ENCODE data around the gene RTP5. TPM values are rescaled to one million over a fixed set of nuclear protein-coding genes. Genes with fewer than 3 reads are reported as not detected.
"Not testable (repeated sequence)": the region's sequence is repeated elsewhere in the genome, so short reads cannot be mapped to it uniquely, and the experiment has no call there.

The RTP5 gene
- total RNA-seq, 1 donor from 2014 or later, result 0.07 TPM

DNA sequence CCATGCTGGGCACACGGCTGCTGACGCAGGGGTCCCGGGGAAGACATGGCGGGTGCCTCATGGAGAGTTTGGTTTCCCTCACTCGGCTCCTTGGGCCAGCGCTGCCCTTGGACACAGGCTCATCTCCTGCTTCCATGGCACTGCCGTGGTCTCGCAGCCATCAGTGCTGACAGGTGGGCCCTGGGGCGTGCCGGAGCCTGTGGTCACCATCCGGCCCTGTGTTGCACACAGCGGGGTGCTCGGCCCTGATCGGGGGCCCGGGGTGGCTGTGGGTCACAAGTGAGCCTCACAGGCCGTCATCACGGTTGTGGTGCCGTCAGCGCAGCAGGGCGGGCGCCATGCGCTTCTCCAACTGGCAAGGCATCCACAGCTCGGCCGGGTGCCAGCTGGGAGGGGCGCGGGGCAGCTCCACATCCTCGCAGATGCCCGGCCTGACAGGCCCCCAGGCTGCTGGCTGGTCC is 582 bp downstream of the RTP5 start:
- intact Hi-C loops (cut with micrococcal nuclease), result no loop called here

DNA sequence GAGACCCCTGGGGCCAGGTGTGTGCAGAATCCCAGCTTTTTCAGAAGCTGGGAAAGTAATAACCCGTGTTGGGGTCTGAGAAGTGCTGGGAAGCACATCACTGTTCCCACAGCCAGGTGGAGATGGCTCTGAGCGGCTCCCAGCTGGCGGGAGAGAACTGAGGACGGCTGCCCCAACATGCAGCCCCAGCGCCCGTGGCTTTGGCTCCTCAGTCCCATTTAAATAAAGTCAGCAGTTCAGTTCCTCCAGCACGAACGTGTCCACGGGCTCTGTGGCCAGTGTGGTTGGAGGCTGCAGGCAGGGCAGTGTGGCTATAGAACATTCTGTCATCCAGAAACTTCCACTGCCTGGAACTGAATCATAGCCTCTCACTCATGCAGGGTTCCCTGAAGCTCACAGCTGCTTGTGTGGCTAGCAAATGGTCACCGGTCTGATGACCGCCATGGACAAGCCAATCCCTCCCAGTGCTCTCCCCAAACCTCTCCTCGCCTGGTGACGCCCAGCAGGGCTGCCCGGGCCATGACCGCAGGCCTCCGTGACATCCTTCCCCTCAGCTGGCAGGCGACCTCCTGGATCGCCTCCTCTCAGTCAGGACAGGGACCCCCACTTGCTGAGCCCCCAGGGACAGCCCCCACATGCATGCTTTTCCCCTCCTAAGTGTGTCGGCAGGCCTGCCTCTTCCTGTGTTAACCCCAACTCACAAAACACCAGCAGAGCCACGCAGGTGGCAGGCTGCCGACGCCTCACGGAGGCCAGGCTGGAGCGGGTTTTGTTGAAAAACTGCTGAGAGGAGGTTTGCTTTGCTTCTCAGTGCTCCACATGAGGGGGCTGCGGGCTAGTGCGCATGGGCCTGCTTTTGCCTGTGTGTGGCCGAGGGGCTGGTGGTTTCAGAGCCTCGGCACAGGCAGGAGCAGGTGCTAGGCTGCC is 1.3 kb downstream of the RTP5 start:
- intact Hi-C loops (cut with micrococcal nuclease), result no loop called here

DNA sequence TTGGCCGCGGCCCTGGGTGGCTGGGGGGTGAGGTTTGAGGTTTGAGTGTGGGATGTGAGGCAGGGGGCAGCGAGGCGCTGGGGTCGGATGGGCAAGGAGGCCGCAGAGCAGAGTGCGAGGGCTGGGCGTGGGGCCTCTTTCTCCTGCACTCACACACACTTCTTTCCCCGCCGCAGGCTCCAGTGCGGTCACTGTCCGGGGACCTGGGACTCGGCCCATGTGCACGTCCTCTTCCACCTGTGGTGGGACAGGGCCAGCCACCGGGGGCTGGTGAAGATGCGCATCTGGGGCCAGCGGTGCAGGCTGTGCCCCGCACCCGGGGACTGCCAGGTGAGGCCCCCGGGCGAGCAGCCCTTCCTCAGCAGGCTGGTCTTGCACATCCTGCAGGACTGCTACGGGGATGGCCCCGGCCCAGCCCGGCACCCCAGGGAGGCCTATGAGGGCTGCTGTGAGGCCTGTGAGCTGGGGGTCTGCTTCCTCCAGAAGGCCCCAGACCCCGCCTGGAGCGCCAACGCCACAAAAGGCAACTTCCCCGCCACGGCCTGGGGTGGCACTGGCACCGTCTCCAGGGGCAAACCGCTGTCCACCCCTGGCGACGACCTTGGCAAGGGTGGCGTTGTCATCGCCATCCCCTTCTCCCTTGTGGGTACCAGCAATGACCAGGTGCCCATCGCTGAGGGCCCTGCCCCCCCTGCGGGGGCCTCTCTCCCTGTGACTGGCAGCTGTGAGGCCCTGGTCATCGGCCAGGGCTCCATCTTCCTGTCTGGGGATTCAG is 2.2 kb downstream of the RTP5 start:
- intact Hi-C loops (cut with micrococcal nuclease), result no loop called here

DNA sequence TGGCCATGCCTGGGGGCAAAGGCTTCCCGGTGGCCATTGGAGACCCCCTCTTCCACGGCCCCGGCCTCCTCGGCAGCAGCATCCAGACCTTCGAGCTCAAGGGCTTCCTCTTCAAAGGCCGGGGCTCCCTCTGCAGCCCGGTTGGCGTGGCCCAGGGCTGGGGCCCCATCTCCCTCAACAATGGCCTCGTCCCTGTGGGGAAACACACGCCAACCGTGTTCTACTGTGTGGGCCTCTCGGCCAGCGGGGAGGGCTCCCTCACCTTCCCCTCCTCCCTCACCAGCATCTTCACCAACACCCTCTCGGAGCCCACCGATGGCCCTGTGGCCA is 2.7 kb downstream of the RTP5 start:
- intact Hi-C loops (cut with micrococcal nuclease), result no loop called here

DNA sequence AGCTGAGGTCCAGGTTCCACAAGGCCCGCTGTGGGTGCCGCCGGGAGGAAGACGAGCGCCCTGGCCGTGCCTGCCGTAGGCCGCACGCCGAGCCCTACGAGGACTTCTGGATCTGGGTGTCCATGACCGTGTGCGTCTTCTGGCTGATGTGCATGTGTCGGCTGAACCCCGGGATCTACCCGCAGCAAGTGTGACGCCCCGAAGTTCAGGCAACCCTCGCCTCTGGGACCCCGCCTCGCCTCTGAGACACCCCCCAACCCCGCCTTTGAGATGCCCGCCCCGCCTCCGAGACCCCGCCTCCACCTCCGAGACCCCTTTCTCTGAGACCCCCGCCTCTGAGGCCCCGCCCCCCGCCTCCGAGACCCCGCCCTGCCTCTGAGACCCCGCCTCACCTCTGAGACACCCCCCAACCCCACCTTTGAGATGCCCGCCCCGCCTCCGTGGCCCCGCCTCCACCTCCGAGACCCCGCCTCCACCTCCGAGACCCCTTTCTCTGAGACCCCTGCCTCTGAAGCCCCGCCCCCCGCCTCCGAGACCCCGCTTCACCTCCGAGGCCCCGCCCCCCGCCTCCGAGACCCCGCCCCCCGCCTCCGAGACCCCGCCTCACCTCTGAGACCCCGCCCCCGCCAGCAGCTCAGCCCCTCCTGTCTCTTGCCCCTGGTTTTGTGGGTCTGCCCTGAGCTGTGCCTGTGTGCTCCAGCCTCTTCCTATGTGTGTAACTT is 3.7 kb downstream of the RTP5 start:
- intact Hi-C loops (cut with micrococcal nuclease), result no loop called here

DNA sequence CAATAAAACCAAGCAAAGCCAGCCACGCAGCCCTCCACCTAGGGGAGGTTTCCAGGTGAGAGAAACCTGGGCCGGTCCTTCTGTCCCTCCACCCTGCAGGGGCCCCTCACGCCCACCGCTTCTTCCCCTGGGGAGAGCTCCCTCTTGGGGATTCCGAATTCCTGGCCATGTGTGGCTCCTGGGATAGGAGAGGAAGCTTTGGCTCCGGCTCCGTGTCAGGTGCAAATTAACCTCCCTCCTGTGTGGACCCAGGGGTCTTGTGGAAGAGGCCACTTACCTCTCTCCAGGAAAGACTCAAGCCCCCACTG is 4.2 kb downstream of the RTP5 start:
- intact Hi-C loops (cut with micrococcal nuclease), result no loop called here

DNA sequence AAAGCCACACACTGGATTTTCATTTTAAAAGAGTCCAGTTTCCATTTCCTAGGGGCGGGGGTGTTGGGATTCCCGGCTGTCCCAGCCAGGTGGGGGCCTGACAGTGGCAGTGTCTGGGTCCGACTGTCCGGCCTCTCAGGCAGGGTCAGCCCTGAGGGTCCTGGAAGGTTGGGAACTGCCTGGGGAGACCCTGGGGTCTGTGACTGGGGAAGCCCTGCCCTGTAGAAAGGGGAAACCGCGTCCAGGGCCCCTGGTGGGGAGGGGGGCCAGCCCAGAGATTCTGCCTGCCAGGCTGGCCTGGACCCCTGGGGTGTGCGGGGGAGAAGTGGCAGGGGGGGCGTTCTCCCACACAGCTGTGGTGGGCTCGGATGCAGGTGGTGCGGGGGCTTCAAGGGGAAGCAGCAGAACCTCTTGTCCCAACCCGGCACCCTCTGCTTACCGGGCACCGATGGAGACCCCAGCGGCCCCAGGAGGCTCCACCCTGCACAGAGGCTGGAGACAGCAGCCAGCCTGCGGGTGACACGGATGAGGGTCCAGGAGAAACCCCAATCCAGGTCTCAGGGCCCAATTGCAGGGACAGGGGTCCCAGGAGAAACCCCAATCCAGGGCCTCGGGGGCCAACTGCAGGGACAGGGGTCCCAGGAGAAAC is 4.9 kb downstream of the RTP5 start:
- intact Hi-C loops (cut with micrococcal nuclease), result no loop called here

DNA sequence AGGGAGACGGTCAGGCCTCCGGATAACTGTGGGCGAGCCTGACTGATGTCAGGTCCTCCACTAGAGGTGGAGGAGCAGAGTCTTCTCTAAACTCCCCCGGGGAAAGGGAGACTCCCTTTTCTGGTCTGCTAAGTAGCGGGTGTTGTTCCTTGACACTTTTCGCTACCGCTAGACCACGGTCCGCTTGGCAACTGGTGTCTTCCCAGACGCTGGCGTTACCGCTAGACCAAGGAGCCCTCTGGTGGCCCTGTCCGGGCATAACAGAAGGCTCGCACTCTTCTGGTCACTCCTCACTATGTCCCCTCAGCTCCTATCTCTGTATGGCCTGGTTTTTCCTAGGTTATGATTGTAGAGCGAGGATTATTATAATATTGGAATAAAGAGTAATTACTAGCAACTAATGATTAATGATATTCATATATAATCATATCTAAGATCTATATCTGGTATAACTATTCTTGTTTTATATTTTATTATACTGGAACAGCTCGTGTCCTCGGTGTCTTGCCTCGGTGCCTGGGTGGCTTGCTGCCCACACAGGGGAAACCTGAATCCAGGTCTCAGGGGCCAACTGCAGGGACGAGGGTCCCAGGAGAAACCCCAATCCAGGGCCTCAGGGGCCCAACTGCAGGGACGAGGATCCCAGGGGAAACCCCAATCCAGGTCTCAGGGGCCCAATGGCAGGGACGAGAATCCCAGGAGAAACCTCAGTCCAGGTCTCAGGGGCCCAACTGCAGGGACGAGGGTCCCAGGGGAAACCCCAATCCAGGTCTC is 6.4 kb downstream of the RTP5 start:
- intact Hi-C loops (cut with micrococcal nuclease), result not testable (repeated sequence)

DNA sequence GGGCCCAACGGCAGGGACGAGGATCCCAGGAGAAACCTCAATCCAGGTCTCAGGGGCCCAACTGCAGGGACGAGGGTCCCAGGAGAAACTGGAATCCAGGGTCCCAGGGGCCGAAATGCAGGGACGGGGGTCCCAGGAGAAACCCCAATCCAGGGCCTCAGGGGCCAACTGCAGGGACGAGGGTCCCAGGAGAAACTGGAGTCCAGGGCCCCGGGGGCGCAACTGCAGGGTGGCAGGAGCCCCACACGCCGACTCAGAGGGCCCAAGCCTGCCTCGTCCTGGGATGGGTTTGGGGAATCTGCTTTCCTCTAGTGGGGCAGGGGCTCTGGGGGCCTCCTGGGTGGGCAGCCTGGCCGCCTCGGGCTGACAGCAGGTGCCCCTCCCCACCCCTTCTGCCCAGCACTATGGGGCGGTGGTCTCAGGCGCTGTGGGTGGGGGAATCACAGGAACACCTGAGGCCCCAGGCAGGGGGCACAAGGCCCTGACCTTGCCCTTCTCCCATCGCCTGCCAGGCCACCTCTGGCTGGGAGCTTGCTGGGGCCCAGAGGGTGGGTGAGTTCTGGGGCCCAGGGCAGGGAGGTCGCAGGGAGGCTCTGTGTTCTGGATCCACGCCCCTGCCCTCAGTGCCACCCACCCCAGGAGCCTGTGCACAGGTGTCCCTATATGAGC is 7.1 kb downstream of the RTP5 start:
- intact Hi-C loops (cut with micrococcal nuclease), result no loop called here

DNA sequence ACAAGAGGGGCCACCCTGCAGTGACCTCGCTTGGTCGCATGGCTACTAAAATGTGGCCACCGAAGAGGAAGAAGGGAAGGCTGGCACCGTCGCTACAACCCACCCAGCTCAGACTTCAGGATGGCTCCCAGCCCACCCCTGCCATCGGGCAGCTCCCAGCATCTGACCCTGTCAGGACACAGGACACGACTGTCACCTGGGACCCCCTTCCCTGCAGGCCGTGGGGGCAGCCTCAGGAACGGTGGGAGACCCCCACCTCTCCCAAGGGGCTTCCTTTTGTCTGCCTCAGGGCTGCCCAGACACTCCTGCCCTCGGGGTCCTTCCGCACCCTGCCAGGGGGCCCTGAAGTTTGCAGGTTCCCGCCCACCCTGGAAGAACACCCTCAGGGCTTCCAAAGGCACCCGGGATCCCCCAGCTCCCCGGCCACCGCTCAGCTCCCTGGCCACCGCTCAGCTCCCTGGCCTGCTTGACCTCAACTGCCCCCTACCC is 7.7 kb downstream of the RTP5 start:
- intact Hi-C loops (cut with micrococcal nuclease), result no loop called here

DNA sequence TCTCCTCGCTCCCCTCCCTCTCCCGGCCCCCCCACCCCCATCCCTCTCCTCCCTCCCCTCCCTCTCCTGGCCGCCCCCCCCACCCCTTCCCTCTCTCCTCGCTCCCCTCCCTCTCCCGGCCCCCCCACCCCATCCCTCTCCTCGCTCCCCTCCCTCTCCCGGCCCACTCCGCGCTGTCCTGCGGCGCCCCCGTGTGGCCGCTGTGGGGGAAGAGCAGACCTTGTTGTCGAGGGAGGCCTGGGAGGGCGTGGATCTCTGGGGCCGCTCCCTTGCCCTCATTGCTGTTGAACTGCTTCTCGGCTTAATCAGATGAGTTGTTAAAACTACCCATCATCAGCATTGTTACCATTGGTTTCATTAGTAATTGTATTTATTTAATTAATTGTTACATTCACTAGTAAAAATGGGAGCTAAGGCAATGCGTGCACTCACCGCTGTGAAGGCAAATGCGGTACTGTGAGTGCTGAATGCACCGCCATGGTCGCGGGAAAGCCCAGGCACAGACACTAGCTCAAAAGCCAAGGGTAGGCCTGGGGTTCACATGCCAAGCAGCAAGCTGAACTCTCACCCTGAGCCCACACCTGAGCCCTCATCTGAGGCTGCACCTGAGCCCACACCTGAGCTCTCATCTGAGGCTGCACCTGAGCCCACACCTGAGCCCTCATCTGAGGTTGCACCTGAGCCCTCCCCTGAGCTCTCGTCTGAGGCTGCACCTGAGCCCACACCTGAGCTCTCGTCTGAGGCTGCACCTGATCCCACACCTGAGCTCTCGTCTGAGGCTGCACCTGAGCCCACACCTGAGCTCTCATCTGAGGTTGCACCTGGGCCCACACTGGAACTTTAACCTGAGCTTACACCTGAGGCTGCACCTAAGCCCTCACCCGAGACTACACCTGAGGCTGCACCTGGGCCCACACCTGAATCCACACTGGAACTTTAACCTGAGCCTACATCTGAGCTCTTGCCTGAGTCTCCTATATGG is 8.8 kb downstream of the RTP5 start:
- intact Hi-C loops (cut with micrococcal nuclease), result no loop called here

DNA sequence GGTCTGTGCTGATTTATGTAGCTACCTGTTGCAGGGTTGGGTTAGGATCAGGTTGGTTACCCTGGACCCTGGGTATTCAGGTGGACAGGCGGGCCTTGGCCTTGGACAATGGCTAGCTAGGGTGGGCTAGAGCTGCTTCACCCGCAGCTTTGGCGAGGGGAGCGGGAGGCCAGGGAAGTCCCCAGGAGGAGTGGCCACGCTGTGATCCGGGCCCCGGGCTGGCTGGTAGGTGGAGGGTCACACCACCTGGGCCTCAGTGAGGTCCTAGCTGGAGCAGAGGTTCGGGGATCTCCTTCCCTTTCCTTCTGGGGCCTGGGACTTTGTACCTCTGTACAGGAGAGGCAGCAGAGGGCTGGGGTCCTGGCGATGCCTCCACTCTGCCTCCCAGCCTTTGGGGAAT is 9.8 kb downstream of the RTP5 start:
- intact Hi-C loops (cut with micrococcal nuclease), result no loop called here

DNA sequence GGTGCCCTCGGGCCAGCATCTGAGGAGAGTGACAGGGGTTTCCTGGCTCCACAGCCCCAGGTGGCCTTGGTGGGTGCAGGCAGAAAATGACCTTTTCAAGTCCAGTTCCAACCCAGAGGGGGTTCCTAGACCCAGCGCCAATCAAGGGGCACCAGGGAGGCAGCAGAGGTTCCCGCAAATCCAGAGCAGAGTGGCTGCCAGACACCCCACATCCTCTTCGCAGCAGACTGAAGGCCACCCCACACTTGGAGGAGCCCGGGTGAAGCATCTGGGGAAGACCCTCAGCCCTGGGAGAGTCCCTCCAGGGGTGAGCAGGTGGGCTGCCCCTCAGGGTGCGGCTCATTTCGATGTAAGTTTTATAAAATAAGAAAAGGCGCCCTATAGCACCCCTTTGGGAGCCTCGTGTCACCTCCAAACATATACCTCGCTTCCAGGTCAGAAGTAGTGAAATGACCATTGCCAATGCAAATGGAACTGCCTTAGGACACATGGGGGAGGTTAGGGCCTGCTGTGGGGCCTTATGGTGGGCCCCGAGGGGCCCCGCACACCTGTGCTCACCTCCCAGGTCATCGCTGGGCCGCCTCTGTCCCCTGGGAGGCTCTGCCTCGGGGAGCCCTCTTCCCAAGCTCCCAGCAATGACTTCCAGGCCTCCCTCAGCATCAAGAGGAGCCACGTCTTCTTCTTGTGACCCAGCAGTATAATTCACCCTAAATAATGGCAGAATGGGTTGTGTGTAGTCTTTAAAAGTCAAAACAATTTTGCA is 11.0 kb downstream of the RTP5 start:
- intact Hi-C loops (cut with micrococcal nuclease), result loop anchor here (1.0 to 10.0 kb wide), 9 partner anchors 146 to 1316 kb away; partner anchors contain the start of genes ATG4B, D2HGDH, DTYMK and DUSP28

DNA sequence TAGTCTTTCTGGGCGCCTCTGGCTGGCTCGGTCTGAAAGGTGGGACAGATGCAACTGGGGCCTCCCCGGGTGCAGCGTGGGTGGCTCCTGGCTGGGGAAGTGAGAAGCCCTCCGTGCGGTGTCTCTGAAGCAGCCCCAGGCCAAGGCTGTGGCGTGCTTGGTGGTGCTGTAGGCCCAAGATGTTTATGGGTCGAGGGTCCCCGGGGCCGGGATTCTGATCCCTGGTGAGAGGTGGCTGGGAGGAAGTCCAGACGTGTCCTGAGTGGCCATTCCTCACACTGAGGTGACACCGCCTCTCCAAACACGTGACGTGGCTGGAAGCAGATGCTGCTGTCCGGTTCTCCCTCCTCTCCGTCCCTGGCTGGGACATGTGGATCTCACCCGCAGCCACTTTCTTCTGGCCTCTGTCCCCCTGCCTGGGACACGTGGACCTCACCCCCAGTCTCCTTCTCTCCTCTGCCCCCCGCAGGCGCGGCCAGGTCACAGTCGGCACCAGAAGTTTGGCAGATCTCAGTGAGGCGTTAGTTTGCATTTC is 12.6 kb downstream of the RTP5 start:
- intact Hi-C loops (cut with micrococcal nuclease), result loop anchor here (5.0 to 10.0 kb wide), 3 partner anchors 247 to 1317 kb away; partner anchors contain the start of genes ATG4B, DUSP28, RNPEPL1 and THAP4

DNA sequence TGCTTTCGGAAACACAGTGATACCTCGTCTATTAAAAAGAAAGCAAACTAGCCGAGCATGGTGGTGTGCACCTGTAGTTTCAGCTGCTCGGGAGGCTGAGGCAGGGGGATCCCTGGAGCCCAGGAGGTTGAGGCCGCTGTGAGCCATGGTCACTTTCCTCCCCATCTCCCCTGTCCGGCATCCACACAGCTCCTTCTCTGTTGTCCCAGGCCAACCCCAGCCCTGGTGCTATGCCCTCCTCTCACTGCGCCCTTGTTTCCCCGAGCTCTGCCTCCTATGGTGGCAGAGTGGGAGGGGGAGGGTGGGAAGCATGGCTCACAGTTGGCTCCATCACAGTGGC is 15.4 kb downstream of the RTP5 start:
- intact Hi-C loops (cut with micrococcal nuclease), result loop anchor here (5.0 to 10.0 kb wide), 3 partner anchors 250 to 1320 kb away; partner anchors contain the start of genes ATG4B, DUSP28, RNPEPL1 and THAP4

DNA sequence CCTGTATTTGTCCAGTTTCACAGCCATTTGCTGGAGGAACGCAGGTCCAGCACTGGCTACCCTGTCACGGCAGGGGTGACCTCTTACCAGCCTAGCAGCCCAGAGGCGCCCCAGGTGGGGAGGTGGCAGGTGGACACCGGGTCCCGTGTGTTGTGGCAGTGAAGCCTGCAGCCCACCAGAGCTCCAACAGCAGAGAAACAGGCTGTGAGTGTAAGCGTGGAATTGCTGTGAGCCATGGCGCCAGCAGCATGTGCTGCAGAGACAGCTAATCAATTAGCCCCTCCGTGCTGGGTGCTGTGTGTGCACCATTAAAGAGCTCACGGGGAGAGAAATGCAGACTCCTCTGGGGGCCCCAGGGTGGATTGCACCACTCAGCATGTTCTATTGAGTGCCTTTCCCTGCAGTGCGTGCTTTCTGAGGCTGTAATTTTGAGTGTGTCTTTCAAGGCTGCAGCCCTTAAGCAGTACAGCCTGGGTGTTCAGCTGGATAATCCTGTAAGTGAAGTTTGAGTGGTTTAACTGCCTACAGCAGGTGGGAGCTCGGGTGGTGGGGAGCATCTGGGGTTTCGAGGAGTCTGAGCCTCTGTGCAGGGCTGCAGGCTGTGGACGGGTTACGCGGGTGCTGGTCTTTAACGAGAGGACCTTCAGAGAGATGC is 15.9 kb downstream of the RTP5 start:
- intact Hi-C loops (cut with micrococcal nuclease), result loop anchor here (10.0 kb wide), 2 partner anchors 251 to 1321 kb away; partner anchors contain the start of genes ATG4B, DUSP28, RNPEPL1 and THAP4

Measured in T-helper 2 cell treated with Interferon-gamma antibody and Interleukin-4, amounts not matched to agents 100 ng/mL and 5 ng/mL, for 36 hours (primary cell).